Thyroid gland (tissue), 4 donors: ENCODE data around the gene CD300A.
A peak's percentile ranks its signal among the peaks of the same experiment; 100 is the strongest.

Experiments
- CTCF ChIP-seq, 6 experiments: fragments of 200-600 bp in 3 of 6; fragments of 450-650 bp in 3 of 6; sonication (generic) in 3 of 6; IDR thresholded peaks; one replicate each; pipeline ENCODE4 v1.5.1; 2016 to 2019; ENCODE audit warnings: antibody characterized with exemption in 6 of 6, mild to moderate bottlenecking in 2 of 6, inconsistent platforms in 1 of 6, moderate library complexity in 1 of 6
- POLR2A ChIP-seq, 2 donors: fragments of 450-650 bp; IDR thresholded peaks; one replicate each; pipeline ENCODE4 v1.6.1; 2017; ENCODE audit warnings: antibody characterized with exemption in 2 of 2, mild to moderate bottlenecking in 2 of 2, moderate library complexity in 1 of 2

- TF ChIP-seq CTCF (IDR thresholded peaks at IDR 0.05) (no peak), POLR2A (IDR thresholded peaks at IDR 0.05) (peak in 1 of 2 donors; percentile 55)
These were observed 23.5 kb upstream of the CD300A start for GRCh38 chr17:74442670-74443515.
